Endothelial cell of hepatic sinusoid (primary cell): ENCODE measurements around the gene POLR1D.

Source experiments
- in situ Hi-C: cut with HindIII; loops from 2 replicates; pipeline ENCODE4 v1.10.0; 2017; ENCODE audit warnings: low sequenced_read_pairs

Gene POLR1D, protein sequence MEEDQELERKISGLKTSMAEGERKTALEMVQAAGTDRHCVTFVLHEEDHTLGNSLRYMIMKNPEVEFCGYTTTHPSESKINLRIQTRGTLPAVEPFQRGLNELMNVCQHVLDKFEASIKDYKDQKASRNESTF

GRCh38 chr13:27621366-27622101 lies at the start of gene POLR1D:
Gene POLR1D, plus strand, starts transcription at chr13:27621892. Its CDS starts 92 bp downstream, at chr13:27621984.
- in situ Hi-C loops, result no loop called here

DNA sequence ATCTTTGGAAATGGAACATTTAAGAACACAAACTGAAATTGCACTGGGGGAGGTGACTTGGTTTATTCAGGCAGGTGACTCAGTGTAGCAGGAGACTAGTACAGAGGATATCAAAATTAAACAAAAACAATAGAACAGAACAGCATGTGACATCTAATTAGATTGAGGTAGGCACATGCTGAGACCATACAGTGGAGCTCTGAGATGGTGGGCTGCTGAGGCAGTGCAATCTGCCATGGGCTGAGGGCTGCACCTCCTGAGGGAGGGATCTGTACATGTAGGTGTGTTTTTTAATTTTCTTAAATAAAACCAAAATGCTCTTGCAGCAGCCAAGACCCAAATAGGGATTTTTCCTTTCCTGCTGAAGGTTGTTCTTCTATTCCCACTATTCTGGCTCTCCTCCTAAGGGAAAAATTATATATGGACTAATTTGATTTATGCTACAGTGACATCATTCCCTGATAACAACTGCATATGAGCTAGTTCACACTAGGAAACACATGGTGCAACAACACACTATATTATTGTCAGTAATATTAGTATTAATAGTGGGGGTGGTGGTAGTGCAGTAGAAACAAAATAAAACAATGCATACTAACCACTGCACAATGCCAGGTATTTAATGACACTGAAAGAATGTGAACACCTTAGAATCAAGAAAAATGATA lies 49.3 kb upstream of the POLR1D start:
- in situ Hi-C loops, result no loop called here

DNA sequence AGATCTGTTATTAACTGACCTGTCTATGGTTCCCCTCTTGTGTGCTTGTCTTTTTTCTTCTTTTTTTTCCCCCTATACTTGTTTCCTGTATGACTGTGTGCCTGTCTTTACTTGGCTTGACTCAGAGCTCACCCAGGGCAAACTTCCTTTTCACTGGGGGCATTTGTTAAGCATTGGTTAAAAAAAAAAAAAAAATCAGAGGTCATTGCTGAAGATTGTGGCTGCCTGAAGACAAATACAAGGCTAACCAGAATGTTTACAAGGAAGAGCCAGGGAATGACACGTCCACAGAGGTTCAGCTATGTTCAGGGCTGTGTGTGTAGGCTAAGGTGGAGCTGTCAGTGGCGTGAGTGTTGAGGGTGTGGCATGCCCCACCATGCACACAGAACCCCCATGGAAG lies 48.4 kb upstream of the POLR1D start:
- in situ Hi-C loops, result no loop called here

DNA sequence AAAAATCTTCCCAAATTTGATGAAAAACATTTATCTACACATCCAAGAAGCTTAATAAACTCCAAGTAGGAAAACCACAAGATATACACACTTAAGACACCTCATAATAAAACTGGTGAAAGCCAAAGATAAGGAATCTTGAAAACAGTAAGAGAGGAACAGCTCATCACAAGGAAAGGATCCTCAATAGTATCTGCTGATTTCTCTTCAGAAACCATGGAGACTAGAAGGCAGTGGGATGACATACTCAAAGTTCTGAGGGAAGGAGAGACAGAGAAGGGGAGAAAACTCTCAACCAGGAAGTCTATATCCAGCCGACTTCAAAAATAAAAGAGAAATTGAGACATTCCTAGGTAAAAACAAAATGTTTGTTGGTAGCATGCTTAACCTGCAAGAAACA lies 47.0 kb upstream of the POLR1D start:
- in situ Hi-C loops, result no loop called here

GRCh38 chr13:27578121-27579030 lies 43.3 kb upstream of the POLR1D start:
- in situ Hi-C loops, result no loop called here

- in situ Hi-C loops, result no loop called here
Measured at GRCh38 chr13:27583645-27584044, 38.0 kb upstream of the POLR1D start.

DNA sequence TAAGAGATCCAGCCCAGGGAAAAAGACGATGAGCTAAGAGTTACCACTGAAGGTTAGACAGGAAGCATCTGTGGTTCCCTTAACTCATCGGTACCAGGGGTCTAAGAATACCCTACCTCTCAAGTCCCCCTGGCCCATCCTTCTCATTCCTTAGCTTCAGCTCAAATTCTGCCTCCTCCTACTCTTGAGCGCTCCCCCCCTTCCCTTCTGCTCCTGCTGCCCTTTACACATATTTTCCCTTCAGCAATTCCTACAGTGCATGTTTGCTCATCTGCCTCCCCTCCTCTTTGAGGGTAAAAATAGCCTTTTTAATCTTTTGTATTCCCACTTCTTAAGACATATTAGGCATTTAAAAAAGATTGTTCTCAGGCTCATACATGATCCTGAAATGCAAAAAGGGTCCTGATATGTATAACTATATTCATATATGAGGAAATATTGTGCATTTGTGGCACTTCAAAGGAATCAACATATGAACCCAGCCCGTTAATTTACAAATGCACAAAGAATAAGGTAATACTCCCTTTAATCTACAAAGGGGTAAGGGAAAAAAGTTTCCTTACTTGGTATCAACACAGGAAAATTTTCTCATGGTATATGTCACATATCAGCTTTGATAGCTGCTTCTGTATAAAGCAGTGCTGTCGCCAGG lies 34.5 kb upstream of the POLR1D start:
- in situ Hi-C loops, result no loop called here

- in situ Hi-C loops, result no loop called here
Measured at GRCh38 chr13:27588405-27588804, 33.3 kb upstream of the POLR1D start.

DNA sequence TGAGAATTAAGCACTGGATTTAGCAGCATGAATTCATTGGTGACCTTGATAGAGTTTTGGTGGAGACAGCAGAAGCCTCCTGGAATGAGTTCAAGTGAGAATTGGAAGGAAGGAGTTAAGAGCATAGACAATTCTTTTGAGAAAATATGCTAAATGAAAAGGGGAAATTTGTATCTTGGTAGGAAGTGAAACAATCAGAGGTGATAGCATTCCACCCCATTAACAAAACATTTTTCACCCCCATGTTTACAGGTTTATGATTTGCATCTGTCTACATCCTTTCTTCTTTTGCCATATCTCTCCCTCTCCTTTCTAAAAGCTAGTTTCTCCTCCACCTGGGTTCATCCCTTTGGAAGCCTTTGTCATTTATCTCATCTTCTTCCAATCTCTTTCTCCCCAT lies 28.8 kb upstream of the POLR1D start:
- in situ Hi-C loops, result no loop called here

GRCh38 chr13:27593267-27593666 lies 28.4 kb upstream of the POLR1D start:
- in situ Hi-C loops, result no loop called here

GRCh38 chr13:27595055-27595811 lies 26.5 kb upstream of the POLR1D start:
- in situ Hi-C loops, result no loop called here

DNA sequence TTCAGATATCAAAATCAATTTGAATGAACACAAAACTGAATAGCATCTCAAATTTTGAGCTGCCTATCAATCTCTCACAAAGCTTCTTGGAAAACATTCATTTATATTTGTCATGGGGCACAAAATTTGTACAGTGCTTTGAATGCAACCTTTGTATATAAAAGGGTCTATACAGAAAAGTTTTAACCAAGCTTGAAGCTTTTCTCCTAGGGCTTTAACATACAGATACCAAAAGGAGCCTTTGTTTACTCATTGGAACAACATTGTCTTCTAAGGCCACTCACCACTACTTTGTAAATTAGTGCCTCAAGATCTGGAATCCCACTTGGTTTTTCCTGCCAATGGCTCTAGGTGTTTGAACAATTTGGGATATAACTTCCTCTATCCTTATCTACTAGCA lies 22.6 kb upstream of the POLR1D start:
- in situ Hi-C loops, result no loop called here

GRCh38 chr13:27599845-27600553 lies 21.7 kb upstream of the POLR1D start:
- in situ Hi-C loops, result no loop called here

GRCh38 chr13:27600711-27601110 lies 21.0 kb upstream of the POLR1D start:
- in situ Hi-C loops, result no loop called here

DNA sequence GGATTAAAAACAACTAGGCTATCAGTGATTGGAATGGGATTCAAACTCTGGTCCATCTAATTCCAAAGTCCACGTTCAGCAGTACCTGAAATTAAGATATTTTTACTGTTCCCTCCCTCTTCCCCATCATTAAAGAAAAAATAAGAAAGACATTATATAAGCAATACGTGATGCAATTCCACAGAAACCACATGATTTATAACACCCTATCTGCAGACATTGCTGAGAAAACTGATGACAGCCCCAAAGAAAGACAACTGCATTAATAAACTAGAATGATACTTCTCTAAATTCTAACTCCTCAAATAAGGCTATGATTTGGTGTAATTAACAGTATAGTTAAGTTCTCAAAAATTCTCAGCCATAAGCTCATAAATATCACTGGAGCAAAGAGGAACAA lies 20.5 kb upstream of the POLR1D start:
- in situ Hi-C loops, result no loop called here

GRCh38 chr13:27601803-27602202 lies 19.9 kb upstream of the POLR1D start:
- in situ Hi-C loops, result no loop called here

GRCh38 chr13:27605099-27605498 lies 16.6 kb upstream of the POLR1D start:
- in situ Hi-C loops, result no loop called here

- in situ Hi-C loops, result no loop called here
Measured at GRCh38 chr13:27605610-27606200, 16.0 kb upstream of the POLR1D start.

DNA sequence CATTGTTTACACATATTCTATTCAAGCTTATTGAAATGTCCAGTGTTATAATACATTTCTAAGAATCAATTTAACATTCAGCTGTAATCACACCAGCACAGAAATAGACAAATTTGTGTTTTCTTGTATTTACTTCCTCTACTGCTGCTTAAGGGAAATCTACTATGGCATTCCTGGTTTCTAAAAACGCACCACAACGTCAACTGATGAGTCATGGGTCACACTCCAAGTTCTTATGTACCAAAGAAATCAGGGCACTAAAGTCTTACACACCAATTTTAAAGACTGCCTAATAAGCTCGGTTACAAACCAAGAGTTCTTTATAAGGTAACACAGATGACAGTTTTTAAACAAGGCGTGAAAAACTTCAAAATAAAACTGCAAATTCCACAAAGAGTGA lies 14.6 kb upstream of the POLR1D start:
- in situ Hi-C loops, result no loop called here
